Keratinocyte (primary cell): ENCODE data around the gene COL8A1. TPM values are rescaled to one million over a fixed set of nuclear protein-coding genes. Genes with fewer than 3 reads are reported as not detected.

Experiments used
- DNase-seq: peaks from one replicate; pipeline ENCODE4 v3.0.0-alpha.2; 2011; ENCODE audit warnings: low read depth, missing footprints, low spot score
- FAIRE-seq: peaks from 2 replicates; lab custom pipeline; 2011; peaks lifted over from hg19 to GRCh38; lab: Jason Lieb, UNC
- H2AFZ ChIP-seq: 2 replicates; pipeline ENCODE4 v1.6.0; 2012; ENCODE audit warnings: low read length, control low read depth, inconsistent platforms; ENCODE audit not compliant: control insufficient read depth
- H3K27ac ChIP-seq: 2 replicates; pipeline ENCODE4 v1.5.1; 2011; ENCODE audit warnings: low read length; ENCODE audit not compliant: control insufficient read depth, insufficient read depth
- H3K27me3 ChIP-seq: 3 replicates; pipeline ENCODE4 v1.6.0; 2011; ENCODE audit warnings: low read length; ENCODE audit not compliant: control insufficient read depth, insufficient read depth; ENCODE audit errors: extremely low read depth
- H3K36me3 ChIP-seq, 2 experiments: 2 replicates in 1 of 2; 3 replicates in 1 of 2; pipeline ENCODE4 v1.5.1; 2011; ENCODE audit warnings: low read length in 2 of 2, mild to moderate bottlenecking in 1 of 2; ENCODE audit not compliant: control insufficient read depth in 2 of 2, insufficient read depth in 2 of 2; ENCODE audit errors: extremely low read depth in 1 of 2
- H3K4me1 ChIP-seq: 3 replicates; pipeline ENCODE4 v1.5.1; 2011; ENCODE audit warnings: low read length; ENCODE audit not compliant: control insufficient read depth, insufficient read depth; ENCODE audit errors: extremely low read depth
- H3K4me2 ChIP-seq: 3 replicates; pipeline ENCODE4 v1.6.0; 2011; ENCODE audit warnings: low read depth, low read length; ENCODE audit not compliant: control insufficient read depth, insufficient read depth; ENCODE audit errors: extremely low read depth
- H3K4me3 ChIP-seq, 3 experiments: fragments of 200-600 bp in 1 of 3; sonication (generic) in 1 of 3; 2 replicates in 2 of 3; 3 replicates in 1 of 3; pipeline ENCODE4 v1.5.1; 2011 to 2016; ENCODE audit warnings: low read length in 3 of 3, mild to moderate bottlenecking in 3 of 3, control low read depth in 2 of 3, inconsistent platforms in 1 of 3, low read depth in 1 of 3, mixed read lengths in 1 of 3, mixed run types in 1 of 3, moderate library complexity in 1 of 3; ENCODE audit not compliant: control insufficient read depth in 2 of 3, insufficient read depth in 2 of 3; ENCODE audit errors: extremely low read depth in 1 of 3
- H3K79me2 ChIP-seq: 2 replicates; pipeline ENCODE4 v1.6.0; 2012; ENCODE audit warnings: low read length; ENCODE audit not compliant: control insufficient read depth, insufficient read depth
- H3K9ac ChIP-seq: 3 replicates; pipeline ENCODE4 v1.6.0; 2011; ENCODE audit warnings: low read length; ENCODE audit not compliant: control insufficient read depth, insufficient read depth; ENCODE audit errors: extremely low read depth
- H3K9me1 ChIP-seq: 3 replicates; pipeline ENCODE4 v1.6.0; 2011; ENCODE audit warnings: low read length; ENCODE audit not compliant: control insufficient read depth, insufficient read depth; ENCODE audit errors: extremely low read depth
- H3K9me3 ChIP-seq: 2 replicates; pipeline ENCODE4 v1.5.1; 2012; ENCODE audit warnings: low read depth, low read length; ENCODE audit not compliant: control insufficient read depth
- H4K20me1 ChIP-seq: 3 replicates; pipeline ENCODE4 v1.6.0; 2011; ENCODE audit warnings: low read length; ENCODE audit not compliant: control insufficient read depth, insufficient read depth; ENCODE audit errors: extremely low read depth
- EZH2 ChIP-seq: IDR thresholded peaks from one replicate; pipeline ENCODE4 v1.6.1; 2012; ENCODE audit warnings: inconsistent platforms, mild to moderate bottlenecking, low read length, moderate library complexity
- dilution Hi-C: fragments of 300-500 bp; cut with MboI; formaldehyde crosslinking; loops from one replicate; pipeline ENCODE4 v1.7.0; 2020; ENCODE audit warnings: low sequenced_read_pairs; ENCODE audit not compliant: extremely low pct_ligation_motif_present
- polyA plus RNA-seq, 5 experiments: library from polyadenylated mRNA; depleted of rRNA in 3 of 5; stranded (reverse) in 3 of 5; stranded (forward) in 1 of 5; unstranded in 1 of 5; fragments of >200 nt; gene quantifications; 1 replicate in 1 of 5; 2 replicates in 3 of 5; 3 replicates in 1 of 5; pipeline versions ENCODE4 v1.2.1 to v1.2.3, GENCODE V29; 2011 to 2012; ENCODE audit warnings: missing spikeins in 2 of 5, low read depth in 1 of 5, low replicate concordance in 1 of 5
- TF ChIP-seq, protein P1 (sequence below), 3 experiments: IDR thresholded peaks in 1 of 3; conservative IDR thresholded peaks in 1 of 3; optimal IDR thresholded peaks in 1 of 3; 2 replicates in 2 of 3; 3 replicates in 1 of 3; pipeline versions ENCODE3 to v1.5.1; 2011; ENCODE audit warnings: low read length in 3 of 3, mild to moderate bottlenecking in 3 of 3, moderate library complexity in 2 of 3, control low read depth in 1 of 3, inconsistent platforms in 1 of 3; ENCODE audit not compliant: insufficient read depth in 2 of 3; ENCODE audit errors: extremely low read depth in 1 of 3

Gene COL8A1
- polyA plus RNA-seq, 1 donor (not counting 4 experiments of a cell fraction or from before 2014, with no cell fraction given), result 102 TPM

DNA sequence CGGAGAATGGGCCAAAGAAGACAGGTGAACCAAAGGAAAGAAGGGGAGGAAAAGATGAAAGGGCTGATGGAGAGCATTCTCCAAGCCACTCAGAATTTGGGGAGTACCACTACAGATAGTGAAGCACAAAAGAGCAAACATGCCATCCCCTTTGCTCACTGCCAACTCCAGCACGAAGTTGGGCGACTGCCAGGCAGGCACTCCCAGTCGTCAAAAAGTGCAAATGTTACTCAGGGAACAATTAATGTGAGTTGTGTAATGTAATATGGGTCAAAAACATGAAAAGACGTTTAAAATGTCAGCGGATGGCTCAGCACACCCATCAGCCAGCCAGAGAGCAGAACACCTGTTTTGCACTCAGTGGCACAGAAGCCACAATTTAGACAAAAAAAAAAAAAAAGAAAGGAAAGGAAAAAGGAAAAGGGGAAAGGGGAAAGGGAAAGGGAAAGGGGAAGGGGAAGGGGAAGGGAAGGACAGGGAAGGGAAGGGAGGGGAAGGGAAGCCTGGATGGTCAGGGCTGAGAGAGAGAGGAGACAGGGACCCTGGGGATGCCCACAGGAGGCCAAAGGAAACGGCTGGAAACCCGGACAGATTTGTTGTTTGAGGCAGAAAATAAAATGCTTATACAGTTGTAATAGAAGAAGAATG is 82.7 kb downstream of the COL8A1 start:
- no peak overlapping the region for H3K27ac ChIP-seq
- H3K9me3 ChIP-seq, result no peaks in the 10 kb centered on the region
- no peak overlapping the region for H3K9ac ChIP-seq
- dilution Hi-C loops, result no loop called here
- peaks cover 6% of the 10 kb centered on the region for H3K4me1 ChIP-seq
- H3K9me1 ChIP-seq, result peaks cover 3% of the 10 kb centered on the region
- FAIRE-seq (peak; percentile 74), DNase-seq (no peak)
- no peaks in the 10 kb centered on the region for H3K79me2 ChIP-seq
- H3K4me2 ChIP-seq, result no peak overlapping the region
- H3K27me3 ChIP-seq, result no peaks in the 10 kb centered on the region
- H3K36me3 ChIP-seq, result no peaks in the 10 kb centered on the region
- no peaks in the 10 kb centered on the region for H4K20me1 ChIP-seq
- no peak for TF ChIP-seq EZH2
- TF ChIP-seq, protein P1, sequence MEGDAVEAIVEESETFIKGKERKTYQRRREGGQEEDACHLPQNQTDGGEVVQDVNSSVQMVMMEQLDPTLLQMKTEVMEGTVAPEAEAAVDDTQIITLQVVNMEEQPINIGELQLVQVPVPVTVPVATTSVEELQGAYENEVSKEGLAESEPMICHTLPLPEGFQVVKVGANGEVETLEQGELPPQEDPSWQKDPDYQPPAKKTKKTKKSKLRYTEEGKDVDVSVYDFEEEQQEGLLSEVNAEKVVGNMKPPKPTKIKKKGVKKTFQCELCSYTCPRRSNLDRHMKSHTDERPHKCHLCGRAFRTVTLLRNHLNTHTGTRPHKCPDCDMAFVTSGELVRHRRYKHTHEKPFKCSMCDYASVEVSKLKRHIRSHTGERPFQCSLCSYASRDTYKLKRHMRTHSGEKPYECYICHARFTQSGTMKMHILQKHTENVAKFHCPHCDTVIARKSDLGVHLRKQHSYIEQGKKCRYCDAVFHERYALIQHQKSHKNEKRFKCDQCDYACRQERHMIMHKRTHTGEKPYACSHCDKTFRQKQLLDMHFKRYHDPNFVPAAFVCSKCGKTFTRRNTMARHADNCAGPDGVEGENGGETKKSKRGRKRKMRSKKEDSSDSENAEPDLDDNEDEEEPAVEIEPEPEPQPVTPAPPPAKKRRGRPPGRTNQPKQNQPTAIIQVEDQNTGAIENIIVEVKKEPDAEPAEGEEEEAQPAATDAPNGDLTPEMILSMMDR (optimal IDR thresholded peaks at IDR 0.05 in 1 of 3, IDR thresholded peaks at IDR 0.05 in 1 of 3, conservative IDR thresholded peaks at IDR 0.05 in 1 of 3; ENCODE audit: extremely low read depth in 1 of 3, insufficient read depth in 2 of 3, low read length in 3 of 3), result no peak
- H3K4me3 ChIP-seq, result no peak overlapping the region
- H2AFZ ChIP-seq, result no peak overlapping the region

DNA sequence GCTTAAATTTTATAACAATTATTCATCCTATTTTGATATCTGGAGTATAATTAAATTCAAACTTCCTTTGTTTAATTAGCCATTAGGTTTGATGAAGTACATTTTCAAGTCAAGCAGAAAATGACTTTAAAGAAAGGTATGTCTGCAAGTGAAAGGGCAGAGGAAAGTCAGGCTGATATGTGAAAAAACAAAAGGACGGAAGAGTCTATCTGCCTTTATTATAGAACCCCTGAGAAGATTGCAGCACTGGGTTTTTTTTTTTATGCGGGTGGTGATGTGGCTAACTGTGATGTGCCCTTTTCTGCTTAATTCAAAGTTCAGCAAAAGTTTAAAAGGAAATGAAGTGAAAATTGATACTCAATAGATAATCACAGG is 83.2 kb downstream of the COL8A1 start:
- Histone ChIP-seq H3K4me3 (no peak overlapping the region), H3K4me1 (peaks cover 6% of the 10 kb centered on the region), H3K9ac (no peak overlapping the region), H4K20me1 (no peaks in the 10 kb centered on the region), H3K9me3 (no peaks in the 10 kb centered on the region), H2AFZ (no peak overlapping the region), H3K27me3 (no peaks in the 10 kb centered on the region), H3K36me3 (no peaks in the 10 kb centered on the region), H3K27ac (no peak overlapping the region), H3K9me1 (peaks cover 3% of the 10 kb centered on the region), H3K79me2 (no peaks in the 10 kb centered on the region), H3K4me2 (no peak overlapping the region)
- FAIRE-seq (no peak), DNase-seq (no peak)
- TF ChIP-seq, protein P1 (optimal IDR thresholded peaks at IDR 0.05 in 1 of 3, IDR thresholded peaks at IDR 0.05 in 1 of 3, conservative IDR thresholded peaks at IDR 0.05 in 1 of 3; ENCODE audit: extremely low read depth in 1 of 3, insufficient read depth in 2 of 3, low read length in 3 of 3), result no peak
- no peak for TF ChIP-seq EZH2
- dilution Hi-C loops, result no loop called here
